Hematopoietic multipotent progenitor cell treated with erythropoietin and hydrocortisone succinate and interleukin-3 and kit ligand, for 8 days (in vitro differentiated cells): ENCODE data around the gene KDM2B.
A peak's percentile ranks its signal among the peaks of the same experiment; 100 is the strongest.
"Not testable (repeated sequence)": the region's sequence is repeated elsewhere in the genome, so short reads cannot be mapped to it uniquely, and the experiment has no call there.

ENCODE experiments used
- DNase-seq: peaks from one replicate; pipeline ENCODE4 v3.0.0-alpha.2; 2015

Gene KDM2B

GRCh38 chr12:121583334-121583661 lies 2.5 kb upstream of the KDM2B start:
- not testable (repeated sequence) for DNase-seq

GRCh38 chr12:121582583-121583333 lies 1.9 kb upstream of the KDM2B start:
- peak; percentile 73 for DNase-seq

DNA sequence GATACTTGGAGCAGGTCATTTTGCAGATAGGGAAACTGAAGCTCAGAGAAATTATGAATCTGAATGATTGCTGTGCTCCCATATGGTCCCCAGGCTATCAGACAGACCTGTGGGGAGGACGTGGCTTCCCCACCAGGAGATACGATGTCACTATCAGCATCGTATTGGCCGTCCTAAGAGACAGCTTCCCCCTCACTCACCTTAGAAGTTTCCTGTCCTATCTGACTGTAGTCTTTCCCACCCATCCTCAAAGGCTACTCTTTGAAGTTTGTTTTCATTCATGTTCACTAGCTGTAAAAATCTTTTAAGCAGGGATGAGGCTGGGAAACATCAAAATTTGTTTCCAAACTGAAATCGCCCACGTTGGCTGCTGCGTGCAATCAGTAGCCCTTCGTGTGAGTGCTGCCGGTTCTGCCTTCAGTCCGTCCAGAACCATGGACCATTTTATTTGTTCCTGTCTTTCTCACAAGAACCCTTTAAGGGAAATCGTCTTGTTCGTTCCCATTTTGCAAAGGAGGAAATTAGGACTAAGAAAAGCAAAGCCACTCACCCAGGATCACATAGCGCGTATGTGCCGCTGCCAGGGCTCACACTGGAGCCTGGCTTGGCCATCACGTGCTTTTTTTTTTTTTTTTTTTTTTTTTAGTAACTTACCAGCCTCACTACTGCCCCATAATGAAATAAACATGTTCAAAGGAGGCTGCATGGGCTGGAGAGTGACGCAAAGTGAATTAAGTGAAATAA lies 1.0 kb upstream of the KDM2B start:
- peak; percentile 60 for DNase-seq

DNA sequence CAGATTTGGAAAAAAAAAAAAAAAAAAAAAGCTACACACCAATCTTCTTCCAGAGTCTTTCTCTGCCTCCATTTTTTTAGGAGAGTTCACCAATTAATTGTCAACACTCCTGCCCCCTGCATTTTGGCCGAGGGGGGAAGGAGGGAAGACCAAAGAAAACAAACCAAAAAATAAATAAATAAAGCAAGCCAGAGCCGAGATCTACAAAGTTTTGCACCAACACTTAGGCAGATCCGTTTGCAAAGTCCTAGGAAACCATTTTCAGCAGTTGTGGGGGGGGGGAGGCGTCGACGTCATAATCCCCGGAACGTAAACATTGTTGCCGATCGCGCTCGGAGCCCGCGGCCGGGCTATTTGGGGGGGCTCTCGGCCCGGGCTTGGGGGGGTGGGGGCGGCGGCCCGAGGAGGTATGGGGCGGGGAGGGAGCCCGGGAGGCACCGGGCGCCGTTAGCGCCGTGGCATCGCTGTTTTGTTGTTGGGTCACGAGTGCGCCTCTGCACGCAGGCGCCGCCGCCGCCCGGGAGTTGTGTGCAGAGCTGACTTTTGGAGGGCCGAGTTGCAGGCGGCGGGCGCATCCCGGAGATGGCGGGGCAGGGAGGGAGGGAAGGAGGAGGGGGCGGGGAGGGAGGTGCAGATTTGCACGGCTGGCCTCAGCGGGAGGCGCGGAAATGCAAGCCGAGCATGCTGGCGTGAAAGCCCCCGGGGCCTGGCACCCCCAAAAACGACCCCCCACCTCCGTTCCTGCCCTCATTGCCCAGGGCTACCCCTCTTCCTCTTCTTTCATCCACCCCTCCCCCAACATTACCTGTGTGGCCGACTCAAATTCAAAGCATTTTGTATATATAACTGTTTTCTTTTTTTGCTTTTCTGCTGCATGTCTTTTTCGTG lies 598 bp downstream of the KDM2B start:
- DNase-seq: peak; percentile 68

DNA sequence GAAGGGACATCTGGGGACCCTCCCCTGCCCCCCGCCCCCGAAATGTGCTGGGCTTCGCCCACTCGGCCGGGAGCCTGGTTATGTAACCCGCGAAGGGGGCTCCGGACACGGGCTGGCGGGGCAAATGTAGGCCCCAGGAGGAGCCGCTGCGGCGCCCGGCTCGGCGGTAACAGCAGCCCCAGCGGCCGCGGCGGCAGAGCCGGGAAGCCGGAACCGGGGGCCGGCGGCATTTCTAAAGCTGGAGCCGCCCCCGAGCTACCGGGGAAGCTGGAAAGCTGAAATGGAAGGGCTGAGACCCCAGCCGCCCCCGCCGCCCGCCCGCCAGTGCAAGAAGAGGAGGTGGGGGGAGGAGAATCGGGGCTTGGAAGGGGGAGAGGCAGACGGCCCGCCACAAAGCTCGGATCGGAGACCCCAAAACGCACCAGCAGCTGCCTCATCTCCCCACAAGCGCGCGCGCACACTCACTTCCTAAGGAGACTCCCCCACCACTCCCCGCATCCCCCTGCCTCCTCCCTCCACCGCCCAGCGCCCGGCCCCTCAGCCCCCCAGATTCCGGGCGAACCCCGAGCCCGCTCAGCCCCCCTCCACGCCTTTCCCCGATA lies 1.5 kb downstream of the KDM2B start:
- peak; percentile 25 for DNase-seq

GRCh38 chr12:121578230-121579189 lies 2.3 kb downstream of the KDM2B start:
- DNase-seq: no peak

GRCh38 chr12:121577443-121578180 lies 3.2 kb downstream of the KDM2B start:
- DNase-seq: no peak

GRCh38 chr12:121576851-121577391 lies 3.9 kb downstream of the KDM2B start:
- DNase-seq: no peak

- DNase-seq: no peak
Observed at GRCh38 chr12:121575952-121576625, 4.7 kb downstream of the KDM2B start.

DNA sequence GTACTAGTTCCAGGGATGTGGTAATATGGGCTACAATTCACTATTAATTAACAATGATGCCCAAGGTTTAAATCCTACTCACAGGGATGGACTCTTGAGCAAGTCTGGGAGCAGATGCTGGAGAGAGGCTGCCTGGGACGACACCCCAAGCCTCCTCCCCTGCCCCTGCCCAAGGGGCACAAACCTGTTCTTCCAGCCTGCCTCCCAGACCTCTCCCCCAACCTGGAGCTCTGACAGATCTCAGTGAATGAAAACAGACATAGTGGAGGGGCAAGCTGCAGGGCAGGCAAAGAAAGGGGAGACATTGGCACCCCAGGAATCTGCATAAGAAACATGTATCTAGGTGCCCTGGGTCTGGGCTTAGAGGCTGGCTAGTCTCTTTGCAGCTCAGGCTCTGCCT lies 5.8 kb downstream of the KDM2B start:
- DNase-seq: no peak

DNA sequence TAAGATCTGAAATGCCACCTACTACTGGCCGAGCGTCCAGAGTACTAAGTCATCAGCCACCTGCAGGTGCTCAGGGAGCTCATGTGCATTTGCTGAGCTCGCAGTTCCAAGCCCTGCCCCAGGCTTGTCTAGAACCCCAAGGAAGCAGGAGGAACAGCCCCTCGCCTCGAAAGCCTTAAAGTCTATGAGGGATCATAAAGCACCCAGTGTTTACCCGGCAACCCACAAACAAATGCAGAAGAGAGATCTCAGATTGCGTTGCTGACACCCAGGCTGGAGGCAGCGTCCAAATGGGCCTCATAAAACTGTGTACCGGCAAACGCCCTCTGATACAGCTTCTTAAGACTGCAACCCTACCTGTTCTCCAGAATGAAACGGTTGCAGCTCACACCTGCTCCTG lies 6.8 kb downstream of the KDM2B start:
- DNase-seq: no peak

DNA sequence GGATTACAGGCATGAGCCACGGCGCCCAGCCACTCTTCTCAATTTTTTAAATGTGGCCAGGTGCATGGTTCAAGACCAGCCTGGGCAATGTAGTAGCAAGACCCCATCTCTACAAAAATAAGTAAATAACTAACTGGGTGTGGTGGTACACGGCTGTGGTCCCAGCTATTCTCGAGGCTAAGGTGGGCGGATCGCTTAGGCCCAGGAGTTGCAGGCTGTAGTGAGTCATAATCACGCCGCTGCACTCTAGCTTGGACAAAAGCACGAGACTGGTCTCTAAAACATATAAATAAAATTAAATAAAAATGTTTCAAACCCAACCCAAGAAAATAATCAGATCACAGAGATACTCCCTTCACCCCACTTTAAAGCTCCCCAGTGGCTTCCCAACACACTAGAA lies 8.9 kb downstream of the KDM2B start:
- no peak for DNase-seq

GRCh38 chr12:121570467-121571283 lies 10.1 kb downstream of the KDM2B start:
- DNase-seq: no peak

DNA sequence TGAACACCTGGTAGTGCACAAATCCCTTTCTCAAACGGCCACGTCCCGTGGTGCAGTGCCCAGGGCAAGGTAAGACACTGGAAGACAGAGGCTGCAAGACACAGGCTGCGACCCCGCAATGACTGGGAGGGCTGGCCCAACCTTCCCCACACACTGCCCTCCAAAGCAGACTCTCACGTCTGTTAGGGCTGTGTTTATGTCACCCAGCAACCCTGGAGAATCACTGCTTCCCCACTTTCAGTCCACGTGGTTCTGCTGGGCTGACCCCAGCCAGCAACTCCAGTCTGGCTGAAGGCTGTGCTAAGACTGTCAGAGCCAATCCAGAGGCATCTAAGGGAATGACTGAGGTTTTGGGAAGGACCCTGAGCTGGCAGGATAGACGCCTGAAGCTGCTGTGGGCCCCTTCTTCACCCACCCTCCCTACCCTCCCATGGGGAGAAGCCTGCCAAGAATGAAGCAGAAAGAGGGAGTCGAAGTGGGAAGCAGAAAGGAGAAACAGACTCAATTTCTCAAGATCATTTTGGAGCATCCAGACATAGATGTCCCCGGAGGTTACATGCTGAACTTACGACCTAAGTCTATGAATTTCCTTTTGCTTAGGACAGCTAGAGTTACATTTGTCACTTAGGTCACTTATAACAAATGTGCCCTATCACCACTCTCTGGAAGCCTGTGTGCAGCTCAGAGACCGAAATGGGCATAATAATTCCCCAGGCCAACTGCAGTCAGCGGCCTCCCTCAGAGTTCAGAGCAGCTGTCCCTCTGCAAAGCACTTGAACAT lies 11.7 kb downstream of the KDM2B start:
- DNase-seq: no peak

- DNase-seq: no peak
Observed at GRCh38 chr12:121568518-121568917, 12.3 kb downstream of the KDM2B start.

DNA sequence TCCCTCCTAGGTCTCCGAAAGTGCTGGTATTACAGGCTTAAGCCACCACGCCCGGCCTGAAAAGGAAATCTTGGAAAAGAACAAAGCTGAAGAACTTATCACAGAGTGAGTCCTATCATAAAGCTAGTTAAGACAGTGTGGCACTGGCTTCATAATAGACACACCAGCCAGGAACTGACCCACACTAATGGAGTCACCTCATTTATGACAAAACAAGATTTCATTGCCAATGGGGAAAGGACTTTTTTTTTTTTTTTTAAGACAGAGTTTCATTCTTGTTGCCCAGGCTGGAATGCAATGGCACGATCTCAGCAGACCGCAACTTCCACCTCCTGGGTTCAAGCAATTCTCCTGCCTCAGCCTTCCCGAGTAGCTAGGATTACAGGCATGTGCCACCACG lies 15.7 kb downstream of the KDM2B start:
- DNase-seq: no peak

DNA sequence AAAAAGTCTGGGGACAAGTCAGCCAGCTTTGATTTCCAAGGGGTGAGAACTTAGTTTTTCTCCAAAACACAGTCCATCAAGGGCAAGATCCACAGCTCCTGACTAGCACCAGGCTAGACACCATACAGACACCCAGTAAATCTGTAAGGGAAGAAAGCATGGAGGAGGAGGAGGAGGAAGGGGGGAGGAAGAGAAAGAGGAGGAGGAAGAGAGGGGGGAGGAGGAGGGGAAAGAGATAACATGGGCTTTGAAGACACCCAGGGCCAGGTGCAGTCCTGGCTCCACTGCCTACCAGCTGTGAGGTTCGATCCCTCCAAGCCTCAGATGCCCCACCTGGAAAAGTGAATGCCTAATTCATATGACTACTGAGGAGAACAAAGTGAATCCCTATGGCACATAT lies 18.3 kb downstream of the KDM2B start:
- DNase-seq: no peak

DNA sequence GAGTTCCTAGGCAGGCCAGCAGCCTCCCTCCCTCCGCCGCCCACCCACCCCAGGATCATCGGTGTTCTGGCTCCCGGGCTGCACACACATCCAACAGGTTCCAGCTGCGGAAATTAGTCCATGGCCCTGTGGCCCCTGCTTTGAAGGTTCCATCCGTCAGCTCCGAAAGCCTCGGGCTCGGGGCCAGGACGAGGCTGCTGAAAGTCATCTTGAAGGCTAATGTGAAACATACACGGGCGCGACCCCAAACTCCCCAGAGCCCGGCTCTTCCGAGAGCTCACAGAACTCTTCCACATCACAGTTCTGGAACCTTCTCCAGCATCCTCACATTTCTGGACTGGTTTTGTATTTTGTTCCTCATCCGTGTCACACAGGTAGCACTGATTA lies 19.8 kb downstream of the KDM2B start:
- no peak for DNase-seq
